WTC11 (cell line): ENCODE results near the gene ADAMTS9. TPM values are rescaled to one million over a fixed set of nuclear protein-coding genes. Genes with fewer than 3 reads are reported as not detected.
A peak's percentile ranks its signal among the peaks of the same experiment; 100 is the strongest.

Source experiments
- ATAC-seq: fragments of 200-7000 bp; cut with Tn5 transposase; 2 replicates; pipeline ENCODE4 v1.10.0; 2021; ENCODE audit warnings: mild to moderate bottlenecking, moderate library complexity
- CTCF ChIA-PET: fragments of 300-600 bp; sonication (Branson Sonifier 250); formaldehyde crosslinking; loops from one replicate; lab custom pipeline; 2021; ENCODE audit warnings: antibody characterized with exemption; lab: Charles Lee
- POLR2A ChIA-PET: fragments of 350-600 bp; sonication (Branson Sonifier 250); formaldehyde crosslinking; loops from one replicate; lab custom pipeline; 2021; ENCODE audit warnings: antibody characterized with exemption; lab: Charles Lee
- DNase-seq: peaks from one replicate; pipeline ENCODE4 v3.0.0; 2021; ENCODE audit warnings: low spot score
- H3K27ac Mint-ChIP-seq: 2 replicates; pipeline ENCODE4 v1.8.0; 2021; ENCODE audit warnings: mixed read lengths
- H3K27me3 Mint-ChIP-seq: 2 replicates; pipeline ENCODE4 v1.8.0; 2021; ENCODE audit warnings: low read depth, mild to moderate bottlenecking, moderate library complexity, mixed read lengths
- H3K36me3 Mint-ChIP-seq: 2 replicates; pipeline ENCODE4 v1.8.0; 2021; ENCODE audit warnings: mixed read lengths
- H3K4me1 Mint-ChIP-seq: 2 replicates; pipeline ENCODE4 v1.8.0; 2022; ENCODE audit warnings: mixed read lengths
- H3K4me3 Mint-ChIP-seq: 2 replicates; pipeline ENCODE4 v1.8.0; 2021; ENCODE audit warnings: mild to moderate bottlenecking, moderate library complexity, mixed read lengths
- H3K9me3 Mint-ChIP-seq: 2 replicates; pipeline ENCODE4 v1.8.0; 2021; ENCODE audit warnings: mixed read lengths
- CREB1 ChIP-seq: sonication (generic); formaldehyde crosslinking; IDR thresholded peaks from 2 replicates; pipeline ENCODE4 v1.8.0; 2023; ENCODE audit warnings: mild to moderate bottlenecking, missing genetic modification reagents
- ELF4 ChIP-seq: sonication (generic); formaldehyde crosslinking; IDR thresholded peaks from 2 replicates; pipeline ENCODE4 v1.8.1; 2022; ENCODE audit warnings: low read depth, mild to moderate bottlenecking, moderate library complexity, missing genetic modification reagents
- ETV6 ChIP-seq: sonication (generic); formaldehyde crosslinking; IDR thresholded peaks from 2 replicates; pipeline ENCODE4 v1.8.1; 2022; ENCODE audit warnings: mild to moderate bottlenecking, missing genetic modification reagents
- FOXK1 ChIP-seq: sonication (generic); formaldehyde crosslinking; IDR thresholded peaks from 2 replicates; pipeline ENCODE4 v1.8.0; 2022; ENCODE audit warnings: mild to moderate bottlenecking, moderate library complexity, missing genetic modification reagents
- JAZF1 ChIP-seq: fragments of 250-450 bp; sonication (Bioruptor Pico); IDR thresholded peaks from 2 replicates; pipeline ENCODE4 v1.9.0; 2021; ENCODE audit warnings: moderate library complexity, mild to moderate bottlenecking, inconsistent platforms
- KAT7 ChIP-seq: sonication (generic); formaldehyde crosslinking; IDR thresholded peaks from 2 replicates; pipeline ENCODE4 v1.8.1; 2023; ENCODE audit warnings: missing genetic modification reagents, mild to moderate bottlenecking, borderline replicate concordance
- MXD4 ChIP-seq: fragments of 250-450 bp; sonication (Bioruptor Pico); IDR thresholded peaks from 2 replicates; pipeline ENCODE4 v1.8.0; 2021; ENCODE audit warnings: mild to moderate bottlenecking, moderate library complexity, borderline replicate concordance
- NFYB ChIP-seq: sonication (generic); formaldehyde crosslinking; conservative IDR thresholded peaks from 2 replicates; pipeline ENCODE4 v1.8.0; 2022; ENCODE audit warnings: low read depth, missing genetic modification reagents
- PRRX2 ChIP-seq: fragments of 250-450 bp; sonication (Bioruptor Pico); IDR thresholded peaks from 2 replicates; pipeline ENCODE4 v1.8.0; 2021; ENCODE audit warnings: mild to moderate bottlenecking
- SOX15 ChIP-seq: fragments of 250-450 bp; sonication (Bioruptor Pico); IDR thresholded peaks from 2 replicates; pipeline ENCODE4 v1.9.0; 2021; ENCODE audit warnings: mild to moderate bottlenecking
- SP1 ChIP-seq: sonication (generic); formaldehyde crosslinking; conservative IDR thresholded peaks from 2 replicates; pipeline ENCODE4 v1.8.1; 2022; ENCODE audit warnings: missing genetic modification reagents
- TEAD1 ChIP-seq: sonication (generic); formaldehyde crosslinking; IDR thresholded peaks from 2 replicates; pipeline ENCODE4 v1.8.0; 2022; ENCODE audit warnings: mild to moderate bottlenecking, missing genetic modification reagents
- ZBTB21 ChIP-seq: sonication (generic); formaldehyde crosslinking; IDR thresholded peaks from 2 replicates; pipeline ENCODE4 v1.8.1; 2023; ENCODE audit warnings: mild to moderate bottlenecking, missing genetic modification reagents, borderline replicate concordance
- ZNF232 ChIP-seq: sonication (generic); formaldehyde crosslinking; IDR thresholded peaks from 2 replicates; pipeline ENCODE4 v1.8.0; 2022; ENCODE audit warnings: mild to moderate bottlenecking, missing genetic modification reagents
- ZNF423 ChIP-seq: fragments of 250-450 bp; sonication (Bioruptor Pico); IDR thresholded peaks from 2 replicates; pipeline ENCODE4 v2.1.2; 2022; ENCODE audit warnings: mild to moderate bottlenecking, moderate library complexity
- total RNA-seq: library from RNA; stranded (reverse); gene quantifications from 3 replicates; pipeline ENCODE4 v1.2.3, GENCODE V29; 2021
- TF ChIP-seq, protein P1 (sequence below): sonication (generic); formaldehyde crosslinking; IDR thresholded peaks from 2 replicates; pipeline ENCODE4 v1.8.1; 2022; ENCODE audit warnings: mild to moderate bottlenecking, missing genetic modification reagents, moderate library complexity, borderline replicate concordance
- TF ChIP-seq, protein P2 (sequence below): fragments of 250-450 bp; sonication (Bioruptor Pico); IDR thresholded peaks from 2 replicates; pipeline ENCODE4 v2.1.2; 2022; ENCODE audit warnings: mild to moderate bottlenecking, moderate library complexity
- TF ChIP-seq, protein P3 (sequence below): fragments of 250-450 bp; sonication (Bioruptor Pico); IDR thresholded peaks from 2 replicates; pipeline ENCODE4 v1.9.0; 2021; ENCODE audit warnings: mild to moderate bottlenecking
- TF ChIP-seq, protein P4 (sequence below): sonication (generic); formaldehyde crosslinking; IDR thresholded peaks from 2 replicates; pipeline ENCODE4 v1.8.0; 2022; ENCODE audit warnings: mild to moderate bottlenecking, missing genetic modification reagents
- TF ChIP-seq, protein P5 (sequence below): sonication (generic); formaldehyde crosslinking; conservative IDR thresholded peaks from 2 replicates; pipeline ENCODE4 v1.8.1; 2023; ENCODE audit warnings: mild to moderate bottlenecking, low read depth, missing genetic modification reagents, moderate library complexity
- TF ChIP-seq, protein P6 (sequence below): sonication (generic); formaldehyde crosslinking; IDR thresholded peaks from 2 replicates; pipeline ENCODE4 v1.8.1; 2023; ENCODE audit warnings: mild to moderate bottlenecking, missing genetic modification reagents, moderate library complexity

Gene ADAMTS9
- total RNA-seq, 1 experiment from 2014 or later: 3.1 TPM

DNA sequence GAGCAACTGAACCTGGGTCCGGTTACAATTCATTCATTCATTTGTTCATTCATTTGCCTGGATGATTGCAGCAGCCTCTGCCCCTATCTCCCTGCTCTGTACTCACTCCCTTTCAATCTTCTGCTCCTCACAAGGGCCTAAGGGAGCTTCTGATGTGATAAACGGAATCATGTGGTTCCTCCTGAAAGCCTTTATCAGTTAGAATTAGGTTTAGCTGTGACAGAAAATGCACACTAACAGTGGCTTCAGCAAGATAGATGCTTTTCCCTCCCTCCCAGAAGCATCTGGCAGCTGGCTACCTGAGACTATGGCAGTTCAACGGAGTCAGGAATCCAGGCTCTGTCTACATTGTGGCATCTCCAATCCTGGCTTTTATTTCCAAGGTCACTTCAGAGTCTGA is 196.0 kb downstream of the ADAMTS9 start (continued):
- TF ChIP-seq ZNF232 (CRISPR knock-in tag): no peak
- TF ChIP-seq ELF4: no peak
- no peak for TF ChIP-seq ETV6
- TF ChIP-seq TEAD1 (CRISPR knock-in tag): no peak
- no peak for TF ChIP-seq SOX15
- no peak for TF ChIP-seq MXD4 (CRISPR knock-in tag)
- no peak for TF ChIP-seq JAZF1 (CRISPR knock-in tag)
- TF ChIP-seq, protein P1, sequence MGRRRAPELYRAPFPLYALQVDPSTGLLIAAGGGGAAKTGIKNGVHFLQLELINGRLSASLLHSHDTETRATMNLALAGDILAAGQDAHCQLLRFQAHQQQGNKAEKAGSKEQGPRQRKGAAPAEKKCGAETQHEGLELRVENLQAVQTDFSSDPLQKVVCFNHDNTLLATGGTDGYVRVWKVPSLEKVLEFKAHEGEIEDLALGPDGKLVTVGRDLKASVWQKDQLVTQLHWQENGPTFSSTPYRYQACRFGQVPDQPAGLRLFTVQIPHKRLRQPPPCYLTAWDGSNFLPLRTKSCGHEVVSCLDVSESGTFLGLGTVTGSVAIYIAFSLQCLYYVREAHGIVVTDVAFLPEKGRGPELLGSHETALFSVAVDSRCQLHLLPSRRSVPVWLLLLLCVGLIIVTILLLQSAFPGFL: no peak
- TF ChIP-seq CREB1 (CRISPR knock-in tag): no peak
- TF ChIP-seq SP1 (CRISPR knock-in tag): no peak
- TF ChIP-seq FOXK1: no peak
- TF ChIP-seq, protein P2, sequence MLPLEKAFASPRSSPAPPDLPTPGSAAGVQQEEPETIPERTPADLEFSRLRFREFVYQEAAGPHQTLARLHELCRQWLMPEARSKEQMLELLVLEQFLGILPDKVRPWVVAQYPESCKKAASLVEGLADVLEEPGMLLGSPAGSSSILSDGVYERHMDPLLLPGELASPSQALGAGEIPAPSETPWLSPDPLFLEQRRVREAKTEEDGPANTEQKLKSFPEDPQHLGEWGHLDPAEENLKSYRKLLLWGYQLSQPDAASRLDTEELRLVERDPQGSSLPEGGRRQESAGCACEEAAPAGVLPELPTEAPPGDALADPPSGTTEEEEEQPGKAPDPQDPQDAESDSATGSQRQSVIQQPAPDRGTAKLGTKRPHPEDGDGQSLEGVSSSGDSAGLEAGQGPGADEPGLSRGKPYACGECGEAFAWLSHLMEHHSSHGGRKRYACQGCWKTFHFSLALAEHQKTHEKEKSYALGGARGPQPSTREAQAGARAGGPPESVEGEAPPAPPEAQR (CRISPR knock-in tag): no peak
- TF ChIP-seq ZNF423 (CRISPR knock-in tag): no peak

DNA sequence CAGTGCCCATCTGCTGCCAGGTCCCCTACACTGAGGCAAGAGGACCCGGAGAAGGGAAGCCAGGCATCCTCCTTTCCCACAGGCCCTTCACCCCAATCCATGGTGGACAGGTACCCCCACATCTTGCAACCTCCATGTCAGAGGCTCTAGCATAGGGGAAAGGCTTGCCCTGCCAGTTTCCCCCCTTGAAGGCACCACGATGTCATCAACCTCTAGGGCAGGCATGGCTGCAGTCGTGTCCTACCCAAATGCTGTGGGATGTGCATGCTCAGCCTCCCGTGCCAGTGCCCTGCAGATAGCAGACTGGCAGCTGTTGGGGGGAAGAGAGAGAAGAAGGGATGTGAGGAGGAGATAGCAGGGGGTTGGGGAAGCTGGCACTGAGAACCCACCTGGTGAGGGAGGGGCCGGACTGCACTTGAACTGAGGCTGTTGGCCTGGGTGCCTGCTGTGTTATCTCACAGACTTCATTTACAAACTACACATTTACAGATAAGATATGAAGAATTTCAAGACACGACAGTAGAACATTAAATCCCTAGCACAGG is 197.5 kb downstream of the ADAMTS9 start:
- TF ChIP-seq TEAD1 (CRISPR knock-in tag) (0 out of 2 replicates have a peak, but pooled peaks have one; percentile 32), KAT7 (CRISPR knock-in tag) (no peak)
- TF ChIP-seq, protein P3, sequence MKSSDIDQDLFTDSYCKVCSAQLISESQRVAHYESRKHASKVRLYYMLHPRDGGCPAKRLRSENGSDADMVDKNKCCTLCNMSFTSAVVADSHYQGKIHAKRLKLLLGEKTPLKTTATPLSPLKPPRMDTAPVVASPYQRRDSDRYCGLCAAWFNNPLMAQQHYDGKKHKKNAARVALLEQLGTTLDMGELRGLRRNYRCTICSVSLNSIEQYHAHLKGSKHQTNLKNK: no peak
- Mint-ChIP-seq H3K36me3 (no peaks in the 10 kb centered on the region), H3K9me3 (no peaks in the 10 kb centered on the region), H3K4me1 (peaks cover 37% of the 10 kb centered on the region), H3K27me3 (peaks cover 25% of the 10 kb centered on the region), H3K4me3 (no peak overlapping the region), H3K27ac (no peak overlapping the region)
- POLR2A ChIA-PET: no interaction called here
- no peak for DNase-seq
- ATAC-seq: no peak
- CTCF ChIA-PET: interaction anchor here (1.3 to 1.8 kb wide), 2 partner anchors 26 to 324 kb away, joined by 4 to 8 read pairs; no protein-coding TSS in a partner anchor

DNA sequence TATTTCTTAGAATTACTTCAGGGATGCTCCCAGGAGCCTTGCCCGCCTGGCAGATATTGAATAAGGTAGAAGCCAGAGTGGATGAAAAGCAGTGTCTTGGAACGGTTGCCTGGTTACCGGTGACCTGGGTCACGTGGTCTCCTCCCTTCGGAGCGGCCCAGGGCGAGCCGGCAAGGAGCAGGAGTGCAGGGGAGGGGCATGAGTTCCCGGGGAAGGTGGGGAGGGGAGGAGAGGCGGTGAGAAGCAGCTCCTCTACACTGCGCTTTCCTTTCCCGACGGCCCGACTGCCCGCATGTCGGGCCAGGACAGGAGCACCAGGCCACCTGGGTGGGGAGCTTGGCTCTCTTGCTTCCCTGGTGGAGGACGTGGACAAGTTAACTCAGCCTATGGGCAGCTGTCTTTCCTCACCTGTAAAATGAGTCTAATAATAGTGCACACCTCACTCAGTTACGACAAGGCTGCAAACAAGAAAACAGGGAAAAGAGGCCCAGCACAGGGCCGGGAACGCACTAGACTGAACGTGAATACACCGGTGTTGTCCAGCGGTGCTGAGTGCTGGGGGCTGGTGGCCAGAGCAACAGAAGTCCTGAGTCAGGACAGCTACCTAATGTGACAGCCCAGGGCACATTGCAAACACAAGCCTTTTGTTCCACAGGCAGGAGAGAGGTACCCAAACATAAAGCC is 198.3 kb downstream of the ADAMTS9 start:
- peak overlapping the region; percentile 61 for H3K4me3 Mint-ChIP-seq
- H3K9me3 Mint-ChIP-seq: no peaks in the 10 kb centered on the region
- ATAC-seq: peak; percentile 97
- H3K27ac Mint-ChIP-seq: no peak overlapping the region
- CTCF ChIA-PET: interaction anchor here (1.0 to 1.8 kb wide), 4 partner anchors 26 to 459 kb away, joined by 3 to 8 read pairs (median 4); no protein-coding TSS in a partner anchor
- peaks cover 37% of the 10 kb centered on the region for H3K4me1 Mint-ChIP-seq
- no peaks in the 10 kb centered on the region for H3K36me3 Mint-ChIP-seq
- TF ChIP-seq, protein P4, sequence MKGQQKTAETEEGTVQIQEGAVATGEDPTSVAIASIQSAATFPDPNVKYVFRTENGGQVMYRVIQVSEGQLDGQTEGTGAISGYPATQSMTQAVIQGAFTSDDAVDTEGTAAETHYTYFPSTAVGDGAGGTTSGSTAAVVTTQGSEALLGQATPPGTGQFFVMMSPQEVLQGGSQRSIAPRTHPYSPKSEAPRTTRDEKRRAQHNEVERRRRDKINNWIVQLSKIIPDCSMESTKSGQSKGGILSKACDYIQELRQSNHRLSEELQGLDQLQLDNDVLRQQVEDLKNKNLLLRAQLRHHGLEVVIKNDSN (CRISPR knock-in tag): peak; percentile 93
- no peak for TF ChIP-seq PRRX2 (CRISPR knock-in tag)
- TF ChIP-seq ZBTB21 (CRISPR knock-in tag): 0 out of 2 replicates have a peak, but pooled peaks have one; percentile 10
- no peak for TF ChIP-seq NFYB (CRISPR knock-in tag)
- TF ChIP-seq, protein P5, sequence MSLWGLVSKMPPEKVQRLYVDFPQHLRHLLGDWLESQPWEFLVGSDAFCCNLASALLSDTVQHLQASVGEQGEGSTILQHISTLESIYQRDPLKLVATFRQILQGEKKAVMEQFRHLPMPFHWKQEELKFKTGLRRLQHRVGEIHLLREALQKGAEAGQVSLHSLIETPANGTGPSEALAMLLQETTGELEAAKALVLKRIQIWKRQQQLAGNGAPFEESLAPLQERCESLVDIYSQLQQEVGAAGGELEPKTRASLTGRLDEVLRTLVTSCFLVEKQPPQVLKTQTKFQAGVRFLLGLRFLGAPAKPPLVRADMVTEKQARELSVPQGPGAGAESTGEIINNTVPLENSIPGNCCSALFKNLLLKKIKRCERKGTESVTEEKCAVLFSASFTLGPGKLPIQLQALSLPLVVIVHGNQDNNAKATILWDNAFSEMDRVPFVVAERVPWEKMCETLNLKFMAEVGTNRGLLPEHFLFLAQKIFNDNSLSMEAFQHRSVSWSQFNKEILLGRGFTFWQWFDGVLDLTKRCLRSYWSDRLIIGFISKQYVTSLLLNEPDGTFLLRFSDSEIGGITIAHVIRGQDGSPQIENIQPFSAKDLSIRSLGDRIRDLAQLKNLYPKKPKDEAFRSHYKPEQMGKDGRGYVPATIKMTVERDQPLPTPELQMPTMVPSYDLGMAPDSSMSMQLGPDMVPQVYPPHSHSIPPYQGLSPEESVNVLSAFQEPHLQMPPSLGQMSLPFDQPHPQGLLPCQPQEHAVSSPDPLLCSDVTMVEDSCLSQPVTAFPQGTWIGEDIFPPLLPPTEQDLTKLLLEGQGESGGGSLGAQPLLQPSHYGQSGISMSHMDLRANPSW: no peak
- TF ChIP-seq, protein P6, sequence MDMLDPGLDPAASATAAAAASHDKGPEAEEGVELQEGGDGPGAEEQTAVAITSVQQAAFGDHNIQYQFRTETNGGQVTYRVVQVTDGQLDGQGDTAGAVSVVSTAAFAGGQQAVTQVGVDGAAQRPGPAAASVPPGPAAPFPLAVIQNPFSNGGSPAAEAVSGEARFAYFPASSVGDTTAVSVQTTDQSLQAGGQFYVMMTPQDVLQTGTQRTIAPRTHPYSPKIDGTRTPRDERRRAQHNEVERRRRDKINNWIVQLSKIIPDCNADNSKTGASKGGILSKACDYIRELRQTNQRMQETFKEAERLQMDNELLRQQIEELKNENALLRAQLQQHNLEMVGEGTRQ (CRISPR knock-in tag): peak; percentile 96
- TF ChIP-seq, all 79 proteins: peak for 3
- peak; percentile 88 for DNase-seq
- POLR2A ChIA-PET: interaction anchor here (0.9 kb wide), 1 partner anchor 13 kb away, joined by 5 read pairs; no protein-coding TSS in a partner anchor
- H3K27me3 Mint-ChIP-seq: peaks cover 25% of the 10 kb centered on the region
